Gastroesophageal sphincter (tissue), 4 donors: ENCODE measurements around the gene FAM114A1. TPM values are rescaled to one million over a fixed set of nuclear protein-coding genes. Genes with fewer than 3 reads are reported as not detected.
A peak's percentile ranks its signal among the peaks of the same experiment; 100 is the strongest.

Source experiments
- ATAC-seq: fragments of 150-250 bp; one replicate; pipeline ENCODE4 v1.9.1; 2016; ENCODE audit warnings: mild to moderate bottlenecking, moderate library complexity
- H3K27ac ChIP-seq, 4 donors: fragments of 200-600 bp; sonication (generic) in 3 of 4; 1 replicate in 3 of 4; 2 replicates in 1 of 4; pipeline ENCODE4 v1.5.1; 2016 to 2019
- H3K27me3 ChIP-seq: fragments of 200-600 bp; sonication (generic); one replicate; pipeline ENCODE4 v1.5.1; 2019
- H3K36me3 ChIP-seq, 2 donors: fragments of 200-600 bp; sonication (generic); one replicate each; pipeline ENCODE4 v1.5.1; 2019; ENCODE audit warnings: control low read depth in 1 of 2
- H3K4me1 ChIP-seq, 3 donors: fragments of 200-600 bp; sonication (generic); 1 replicate in 2 of 3; 2 replicates in 1 of 3; pipeline ENCODE4 v1.5.1; 2016 to 2019; ENCODE audit warnings: control low read depth in 2 of 3
- H3K4me3 ChIP-seq, 2 donors: fragments of 200-600 bp; sonication (generic); one replicate each; pipeline ENCODE4 v1.5.1; 2019; ENCODE audit warnings: mild to moderate bottlenecking in 1 of 2, moderate library complexity in 1 of 2
- H3K9me3 ChIP-seq, 3 donors: fragments of 200-600 bp; sonication (generic); one replicate each; pipeline ENCODE4 v1.5.1; 2017 to 2019; ENCODE audit warnings: control low read depth in 2 of 3
- CTCF ChIP-seq, 4 experiments: fragments of 200-600 bp in 2 of 4; fragments of 450-650 bp in 2 of 4; sonication (generic) in 1 of 4; IDR thresholded peaks; one replicate each; pipeline ENCODE4 v1.5.1; 2017 to 2019; ENCODE audit warnings: antibody characterized with exemption in 4 of 4, mild to moderate bottlenecking in 2 of 4, moderate library complexity in 2 of 4
- EP300 ChIP-seq: sonication (generic); formaldehyde crosslinking; IDR thresholded peaks from one replicate; pipeline ENCODE4 v1.6.1; 2017; ENCODE audit warnings: antibody characterized with exemption, mild to moderate bottlenecking
- POLR2A ChIP-seq, 2 donors: fragments of 450-650 bp; IDR thresholded peaks; one replicate each; pipeline ENCODE4 v1.6.1; 2017; ENCODE audit warnings: antibody characterized with exemption in 2 of 2, mild to moderate bottlenecking in 2 of 2, moderate library complexity in 1 of 2
- POLR2AphosphoS5 ChIP-seq: sonication (generic); formaldehyde crosslinking; IDR thresholded peaks from one replicate; pipeline ENCODE4 v1.6.1; 2017; ENCODE audit warnings: antibody characterized with exemption
- WGBS, 2 donors: methylation state at CpG; one replicate each; pipeline ENCODE4 v1.1.5; 2018; ENCODE audit warnings: low coverage in 1 of 2; 5-methylcytosine and 5-hydroxymethylcytosine counted together
- total RNA-seq, 4 donors: library from RNA; depleted of rRNA; stranded (reverse); fragments of >200 nt; gene quantifications; one replicate each; pipeline ENCODE4 v1.1.0, GENCODE V29; 2016

Gene FAM114A1
- total RNA-seq, result 100 to 1,000 TPM in 2 of 4 donors, 10 to 100 TPM in 2; 90.0 to 155 (median 98.4) TPM

GRCh38 chr4:38867478-38868058 lies at the start of gene FAM114A1:
Gene FAM114A1 (plus strand): TSS chr4:38867806. CDS start chr4:38878079, 10,273 bp downstream.
- Histone ChIP-seq H3K4me1 (peaks cover 0 to 49% (median 14%) of the 10 kb centered on the region in 3 donors), H3K36me3 (peaks cover 0 to 8% of the 10 kb centered on the region in 2 donors), H3K27ac (peak within 1 kb of the TSS; percentile 90 to 98 (median 94)), H3K9me3 (no peaks in the 10 kb centered on the region), H3K4me3 (peak within 1 kb of the TSS; percentile 77 to 82), H3K27me3 (no peaks in the 10 kb centered on the region)
- WGBS, 2 donors, result no CpG with 5 or more reads among the region's 66 CpGs
- peak; percentile 96 for ATAC-seq
- peak; percentile 62 to 64 for TF ChIP-seq POLR2A (IDR thresholded peaks at IDR 0.05)
- no peak for TF ChIP-seq CTCF (IDR thresholded peaks at IDR 0.05)
- no peak for TF ChIP-seq EP300
- TF ChIP-seq POLR2AphosphoS5, result peak; percentile 68

- Histone ChIP-seq H3K4me1 (no peaks in the 10 kb centered on the region), H3K4me3 (no peak overlapping the region), H3K27me3 (no peaks in the 10 kb centered on the region), H3K9me3 (peaks cover 0 to 12% (median 0%) of the 10 kb centered on the region in 3 donors), H3K36me3 (no peaks in the 10 kb centered on the region), H3K27ac (no peak overlapping the region)
- 90 to 92% methylated on average over 2 of the region's 5 CpGs for WGBS, 2 donors
- no peak for ATAC-seq
- no peak for TF ChIP-seq POLR2A (IDR thresholded peaks at IDR 0.05)
- no peak for TF ChIP-seq POLR2AphosphoS5
- no peak for TF ChIP-seq EP300
- no peak for TF ChIP-seq CTCF (IDR thresholded peaks at IDR 0.05)
These were observed 49.1 kb upstream of the FAM114A1 start for GRCh38 chr4:38818441-38818976.

GRCh38 chr4:38819569-38819968 lies 48.0 kb upstream of the FAM114A1 start:
- Histone ChIP-seq H3K27ac (no peak overlapping the region), H3K4me1 (no peaks in the 10 kb centered on the region), H3K4me3 (no peak overlapping the region), H3K9me3 (peaks cover 0 to 12% (median 0%) of the 10 kb centered on the region in 3 donors), H3K36me3 (no peaks in the 10 kb centered on the region), H3K27me3 (no peaks in the 10 kb centered on the region)
- TF ChIP-seq EP300, result no peak
- no peak for TF ChIP-seq CTCF (IDR thresholded peaks at IDR 0.05)
- TF ChIP-seq POLR2AphosphoS5, result no peak
- no peak for TF ChIP-seq POLR2A (IDR thresholded peaks at IDR 0.05)
- WGBS, 2 donors, result 46 to 49% methylated on average over 3 of the region's 3 CpGs
- no peak for ATAC-seq

GRCh38 chr4:38820329-38821061 lies 47.1 kb upstream of the FAM114A1 start:
- Histone ChIP-seq H3K9me3 (peaks cover 0 to 4% (median 0%) of the 10 kb centered on the region in 3 donors), H3K4me3 (no peak overlapping the region), H3K36me3 (no peaks in the 10 kb centered on the region), H3K4me1 (no peaks in the 10 kb centered on the region), H3K27ac (no peak overlapping the region), H3K27me3 (no peaks in the 10 kb centered on the region)
- 91 to 93% methylated on average over 3 to 4 of the region's 4 CpGs for WGBS, 2 donors
- ATAC-seq, result no peak
- TF ChIP-seq POLR2A (IDR thresholded peaks at IDR 0.05) (no peak), POLR2AphosphoS5 (no peak), EP300 (no peak), CTCF (IDR thresholded peaks at IDR 0.05) (no peak)
